ENCODE results near the gene COX20. TPM values are rescaled to one million over a fixed set of nuclear protein-coding genes. Genes with fewer than 3 reads are reported as not detected.

COX20 gene
- total RNA-seq, 1 experiment from 2014 or later: 38.0 TPM

DNA sequence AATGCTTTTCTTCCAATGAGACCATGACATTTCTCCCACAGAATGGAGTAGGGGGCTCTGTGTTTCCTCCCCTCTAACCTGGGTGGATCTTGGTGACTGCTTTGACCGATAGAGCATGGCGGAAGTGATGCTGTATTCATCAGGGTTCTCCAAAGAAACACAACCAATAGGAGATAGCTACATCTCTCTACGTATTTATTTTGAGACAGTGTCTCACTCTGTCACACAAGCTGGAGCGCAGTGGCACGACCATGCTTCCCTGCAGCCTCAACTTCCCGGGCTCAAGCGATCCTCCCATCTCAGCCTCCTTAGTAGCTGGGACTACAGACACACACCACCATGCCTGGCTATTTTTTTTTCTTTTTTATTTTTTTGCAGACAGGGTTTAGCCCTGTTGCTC is 58.4 kb downstream of the COX20 start:
- no peak overlapping the region for H4K5ac ChIP-seq (ENCODE audit: insufficient read length, low read depth, low read length)
- H2AK5ac ChIP-seq (ENCODE audit: insufficient read length, low read length): no peak overlapping the region
- WGBS (ENCODE audit: extremely low coverage, insufficient read length, low lambda C conversion rate): no CpG with 5 or more reads among the region's 7 CpGs
- no peak overlapping the region for H2BK120ac ChIP-seq (ENCODE audit: low read depth, low read length, poor library complexity, severe bottlenecking)
- no peaks in the 10 kb centered on the region for H3K79me1 ChIP-seq (ENCODE audit: insufficient read depth, low read depth, low read length, poor library complexity, severe bottlenecking)
- no peak overlapping the region for H2BK15ac ChIP-seq (ENCODE audit: low read depth, low read length)
- H3K36me3 Mint-ChIP-seq (ENCODE audit: insufficient read depth in 1 of 3, low read depth in 3 of 3): no peaks in the 10 kb centered on the region; a peak in 1 of 7 replicates
- H4K91ac ChIP-seq (ENCODE audit: insufficient read length, low read depth, low read length): no peak overlapping the region
- no peak overlapping the region for H3K23ac ChIP-seq (ENCODE audit: insufficient read length, low read depth, low read length)
- H3K9ac ChIP-seq (ENCODE audit: extremely low read depth, insufficient read length, low read length): no peak overlapping the region
- H3K4me3 Mint-ChIP-seq: no peak overlapping the region
- no peaks in the 10 kb centered on the region for H3K27me3 ChIP-seq (ENCODE audit: insufficient read depth, low read length)
- no peak overlapping the region for H3K14ac ChIP-seq (ENCODE audit: insufficient read depth, low read length)
- no peak overlapping the region for H3T11ph ChIP-seq (ENCODE audit: low read length)
- H3K9me3 Mint-ChIP-seq: peaks cover 0 to 2% of the 10 kb centered on the region in 2 experiments; a peak in 2 of 5 replicates
- H3K4ac ChIP-seq (ENCODE audit: low read depth, low read length): no peak overlapping the region
- H4K20me1 ChIP-seq (ENCODE audit: control insufficient read depth, insufficient read depth, insufficient read length): no peaks in the 10 kb centered on the region
- H2AFZ ChIP-seq (ENCODE audit: low read length): no peak overlapping the region
- TF ChIP-seq, protein P1, sequence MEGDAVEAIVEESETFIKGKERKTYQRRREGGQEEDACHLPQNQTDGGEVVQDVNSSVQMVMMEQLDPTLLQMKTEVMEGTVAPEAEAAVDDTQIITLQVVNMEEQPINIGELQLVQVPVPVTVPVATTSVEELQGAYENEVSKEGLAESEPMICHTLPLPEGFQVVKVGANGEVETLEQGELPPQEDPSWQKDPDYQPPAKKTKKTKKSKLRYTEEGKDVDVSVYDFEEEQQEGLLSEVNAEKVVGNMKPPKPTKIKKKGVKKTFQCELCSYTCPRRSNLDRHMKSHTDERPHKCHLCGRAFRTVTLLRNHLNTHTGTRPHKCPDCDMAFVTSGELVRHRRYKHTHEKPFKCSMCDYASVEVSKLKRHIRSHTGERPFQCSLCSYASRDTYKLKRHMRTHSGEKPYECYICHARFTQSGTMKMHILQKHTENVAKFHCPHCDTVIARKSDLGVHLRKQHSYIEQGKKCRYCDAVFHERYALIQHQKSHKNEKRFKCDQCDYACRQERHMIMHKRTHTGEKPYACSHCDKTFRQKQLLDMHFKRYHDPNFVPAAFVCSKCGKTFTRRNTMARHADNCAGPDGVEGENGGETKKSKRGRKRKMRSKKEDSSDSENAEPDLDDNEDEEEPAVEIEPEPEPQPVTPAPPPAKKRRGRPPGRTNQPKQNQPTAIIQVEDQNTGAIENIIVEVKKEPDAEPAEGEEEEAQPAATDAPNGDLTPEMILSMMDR (conservative IDR thresholded peaks at IDR 0.05): no peak
- no peak overlapping the region for H2BK5ac ChIP-seq (ENCODE audit: insufficient read length, low read length)
- no peak overlapping the region for H3K56ac ChIP-seq (ENCODE audit: insufficient read length, low read depth, low read length)
- no peaks in the 10 kb centered on the region; the same call in 1 of the 2 replicates for H3K27me3 Mint-ChIP-seq (ENCODE audit: low read depth)
- H3K18ac ChIP-seq (ENCODE audit: insufficient read length, low read depth, low read length): no peak overlapping the region
- H3K4me1 ChIP-seq (ENCODE audit: insufficient read depth, low read length): no peaks in the 10 kb centered on the region
- no peak overlapping the region for H3K27ac Mint-ChIP-seq
- no peak overlapping the region for H2BK12ac ChIP-seq (ENCODE audit: insufficient read length, low read depth, low read length)
- H3K4me2 ChIP-seq (ENCODE audit: insufficient read depth, insufficient read length, low read length): no peak overlapping the region
- H4K8ac ChIP-seq (replicated peaks; ENCODE audit: insufficient read length, low read depth, low read length): no peak overlapping the region
- no peaks in the 10 kb centered on the region for H3K23me2 ChIP-seq (ENCODE audit: insufficient read length, low read depth, low read length, poor library complexity, severe bottlenecking)
- no peak overlapping the region for H3K27ac ChIP-seq (ENCODE audit: insufficient read length, low read depth, low read length)
- peaks cover 0 to 3% of the 10 kb centered on the region in 2 experiments; a peak in 2 of 4 replicates for H3K4me1 Mint-ChIP-seq
- no peak overlapping the region for H2BK20ac ChIP-seq (ENCODE audit: low read depth, low read length, poor library complexity, severe bottlenecking)
- H3K9me3 ChIP-seq (ENCODE audit: control insufficient read depth, low read depth, low read length): no peaks in the 10 kb centered on the region
- no peak for DNase-seq
- H3K79me2 ChIP-seq (ENCODE audit: insufficient read depth, low read length): no peaks in the 10 kb centered on the region

Other genes with a start within 250 kb of the COX20 start
- gene DESI2, start 182.5 kb upstream of the COX20 start, total RNA-seq (2021): 88.3 and 89.9 TPM in 2 replicates
- gene HNRNPU, start 28.9 kb downstream of the COX20 start, total RNA-seq (2021): 651 and 657 TPM in 2 replicates

All from H9 (cell line).